Amygdala (tissue), 56 donors: ENCODE measurements around the gene ROCK2.
A peak's percentile ranks its signal among the peaks of the same experiment; 100 is the strongest.

Source experiments
- DNase-seq, 56 donors: peaks; one replicate each; lab custom pipeline; 2025; lab: John Stamatoyannopoulos, UW

ROCK2 gene

DNA sequence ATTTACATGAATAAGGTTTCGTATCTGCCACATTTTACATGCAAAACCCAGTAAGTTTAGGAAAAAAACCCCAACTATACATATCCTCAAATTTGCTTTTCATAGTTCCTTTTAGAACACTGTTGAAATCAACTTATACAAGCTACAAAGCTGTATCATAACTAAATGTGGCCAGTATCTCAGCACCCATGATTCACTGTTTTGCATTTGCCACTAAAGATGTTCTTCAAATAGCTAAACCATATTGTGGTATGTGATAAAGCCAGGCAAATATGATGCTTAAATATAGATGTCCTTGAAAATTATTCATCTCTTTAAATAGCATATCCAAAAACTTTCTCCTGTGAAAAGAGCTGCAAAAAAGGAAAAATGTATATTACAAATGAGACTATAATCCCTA, 29.9 kb downstream of the ROCK2 start:
- no peak for DNase-seq

DNA sequence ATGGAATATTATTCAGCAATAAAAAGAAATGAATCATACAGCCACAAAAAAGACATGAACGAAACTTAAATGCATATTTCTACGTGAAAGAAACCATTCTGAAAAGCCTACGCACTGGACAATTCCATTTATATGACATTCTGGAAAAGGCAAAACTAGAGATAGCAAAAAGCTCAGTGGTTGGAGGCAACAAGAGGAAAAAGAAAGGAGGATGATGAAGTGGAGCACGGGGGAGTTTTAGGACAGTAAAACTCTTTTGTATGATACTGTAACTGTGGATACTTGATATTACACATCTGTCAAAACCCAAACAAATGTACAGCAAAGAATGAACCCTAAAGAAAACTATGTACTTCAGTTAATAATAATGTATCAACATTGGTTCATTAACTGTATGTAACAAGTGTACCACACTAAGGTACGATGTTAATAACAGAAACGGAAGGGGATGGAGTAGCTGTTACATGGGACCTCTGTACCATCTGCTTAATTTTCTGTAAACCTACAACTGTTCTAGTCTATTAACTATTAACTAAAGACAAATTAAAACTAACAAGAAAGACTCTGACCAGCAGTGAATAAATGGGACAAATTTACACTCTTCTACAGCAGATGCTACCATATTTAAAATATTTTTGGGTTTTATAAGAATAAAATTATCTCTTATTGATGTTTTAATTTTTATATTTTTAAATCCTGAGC, 31.5 kb downstream of the ROCK2 start:
- DNase-seq, result no peak

DNA sequence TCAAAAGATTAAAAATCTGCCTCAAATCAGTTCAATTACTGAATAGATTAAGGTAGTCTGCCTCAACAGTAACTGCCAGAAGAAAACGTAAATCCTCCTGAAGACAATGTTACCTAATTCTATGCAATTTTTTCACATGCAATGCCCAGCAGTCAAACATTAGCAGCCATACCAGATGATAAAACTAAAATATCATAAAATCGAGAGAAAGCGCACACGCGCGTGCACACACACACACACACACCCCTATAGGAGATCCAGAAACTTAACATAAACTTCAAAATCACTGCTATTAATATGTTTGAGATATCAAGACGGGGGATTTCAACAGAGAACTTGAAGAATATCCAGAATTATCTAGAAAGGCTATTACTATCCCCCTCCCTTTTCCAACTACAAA, 32.9 kb downstream of the ROCK2 start:
- no peak for DNase-seq

GRCh38 chr2:11310212-11310611, 34.2 kb downstream of the ROCK2 start:
- no peak for DNase-seq

GRCh38 chr2:11309706-11310105, 34.7 kb downstream of the ROCK2 start:
- DNase-seq, result no peak

- no peak for DNase-seq
Observed at GRCh38 chr2:11307764-11308415, 36.5 kb downstream of the ROCK2 start.

DNA sequence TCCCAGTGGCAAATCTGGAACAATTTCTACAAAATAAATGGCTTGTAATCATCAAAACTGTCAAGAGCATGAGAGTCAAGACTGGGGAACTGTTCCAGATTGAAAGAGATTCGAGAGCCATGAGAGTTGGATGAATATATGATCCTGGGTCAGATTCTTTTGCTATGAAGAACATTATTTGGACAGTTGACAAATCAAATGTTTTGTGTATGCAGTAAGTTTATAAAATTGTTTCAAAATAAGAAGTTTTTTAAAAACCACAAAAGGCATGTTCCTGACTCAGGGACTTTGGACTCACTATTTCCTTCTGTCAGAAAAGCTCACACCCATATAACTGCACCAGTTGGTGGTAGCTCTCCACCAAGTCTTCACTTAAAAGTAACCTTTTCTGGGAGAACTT, 38.5 kb downstream of the ROCK2 start:
- no peak for DNase-seq

- no peak for DNase-seq
Observed at GRCh38 chr2:11305338-11305737, 39.1 kb downstream of the ROCK2 start.

GRCh38 chr2:11304476-11304875, 40.0 kb downstream of the ROCK2 start:
- no peak for DNase-seq

DNA sequence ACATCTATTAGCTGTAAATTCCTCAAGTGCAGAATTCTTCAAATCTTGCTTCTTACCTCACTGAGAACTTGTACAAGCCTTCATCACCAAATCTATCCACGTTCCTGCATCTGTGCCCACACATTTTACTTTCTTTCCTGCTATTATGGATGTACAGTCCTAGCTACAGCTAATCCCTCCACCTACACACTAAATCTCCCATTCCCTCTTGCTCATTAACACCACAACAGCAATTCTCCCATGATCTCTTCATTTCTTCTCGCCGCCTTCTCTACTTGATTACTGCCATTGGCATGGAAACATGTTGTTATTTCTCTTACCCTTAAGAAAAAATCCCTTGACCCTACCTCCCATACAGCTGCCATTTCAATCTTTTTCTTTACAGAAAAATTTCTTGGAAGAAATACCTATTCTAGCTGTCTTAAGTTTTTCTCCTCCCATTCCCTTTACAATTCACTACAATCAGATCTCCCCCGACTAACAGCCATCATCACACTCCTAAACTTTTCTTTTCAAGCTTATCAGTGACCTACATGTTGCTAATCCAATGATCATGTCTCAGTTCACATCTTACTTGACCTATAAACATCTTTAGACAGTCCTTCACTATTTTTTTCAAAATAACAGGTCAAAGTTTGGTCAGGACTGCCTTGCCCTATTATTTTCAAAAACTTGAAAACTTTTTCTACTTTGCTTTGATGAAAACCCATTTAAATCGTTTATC, 41.0 kb downstream of the ROCK2 start:
- peak in 2 of 56 donors; percentile 3 for DNase-seq

DNA sequence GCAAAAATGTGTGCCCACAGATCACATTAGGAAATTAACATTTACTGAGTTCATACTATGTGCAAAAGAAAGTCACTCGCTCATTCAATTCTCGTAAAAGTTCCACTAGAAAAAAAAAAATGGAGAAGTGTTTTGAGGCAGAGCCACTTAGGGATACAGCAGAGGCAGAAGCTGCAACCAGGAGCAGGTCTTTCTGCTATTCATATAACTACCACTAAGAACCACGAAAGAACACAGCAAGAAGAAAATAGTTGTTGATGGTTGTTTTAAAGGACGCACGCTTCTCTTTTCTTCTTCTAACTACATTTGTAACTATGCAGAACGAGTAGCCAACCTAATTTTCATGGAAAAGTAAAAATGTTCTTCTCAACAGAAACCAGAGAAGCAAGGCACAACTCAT, 45.0 kb downstream of the ROCK2 start:
- DNase-seq, result no peak

- no peak for DNase-seq
Observed at GRCh38 chr2:11298592-11298991, 45.8 kb downstream of the ROCK2 start.

DNA sequence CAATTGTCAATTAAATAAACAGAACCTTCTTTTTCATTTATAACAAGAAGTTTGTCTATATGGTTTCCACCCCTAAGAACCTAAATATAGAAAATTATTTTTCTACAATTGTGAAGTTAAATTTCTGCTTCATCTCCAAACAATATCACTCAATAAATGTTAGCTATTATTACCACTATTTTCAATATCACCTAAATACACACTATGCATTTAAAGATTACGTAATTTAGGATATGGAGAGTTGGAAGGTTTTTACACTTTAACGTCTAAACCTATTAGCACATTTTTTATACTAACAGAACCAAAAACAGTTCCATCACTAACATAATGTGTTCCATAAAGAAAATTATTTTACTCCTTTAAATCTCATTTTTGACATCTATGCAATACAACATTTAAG, 48.0 kb downstream of the ROCK2 start:
- no peak for DNase-seq

DNA sequence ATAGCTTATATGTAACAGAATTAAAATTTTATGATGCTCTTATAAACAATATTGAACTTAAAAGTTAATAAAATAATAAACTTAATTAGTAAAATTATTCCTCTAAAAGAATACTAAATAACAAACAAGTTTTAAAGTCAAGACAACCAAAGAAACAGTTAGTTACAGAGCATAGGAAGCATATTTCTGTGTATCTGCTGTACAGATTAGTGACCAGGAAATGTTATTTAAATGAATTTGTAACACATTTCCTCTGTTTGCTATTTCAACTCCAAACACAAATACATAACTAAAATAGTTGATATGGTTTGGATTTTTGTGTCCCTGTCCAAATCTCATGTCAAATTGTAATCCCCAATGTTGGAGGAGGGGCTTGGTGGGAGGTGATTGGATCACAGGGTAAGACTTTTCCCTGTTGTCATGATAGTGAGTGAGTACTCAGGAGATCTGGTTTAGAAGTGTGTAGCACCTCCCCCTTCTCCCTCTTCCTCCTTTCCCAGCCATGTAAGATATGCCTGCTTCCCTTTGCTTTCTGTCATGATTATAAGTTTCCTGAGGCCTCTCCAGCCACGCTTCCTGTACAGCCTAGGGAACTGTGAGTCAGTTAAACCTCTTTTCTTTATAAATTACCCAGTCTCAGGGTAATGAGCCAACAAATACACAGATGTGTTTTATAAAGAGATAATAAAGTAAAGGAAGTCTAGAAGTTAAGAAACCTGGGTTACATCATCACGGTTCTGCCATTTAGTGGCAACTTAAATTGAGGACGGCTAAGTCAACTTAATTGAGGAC, 51.8 kb downstream of the ROCK2 start:
- no peak for DNase-seq

GRCh38 chr2:11290713-11291112, 53.7 kb downstream of the ROCK2 start:
- no peak for DNase-seq

- DNase-seq, result no peak
Observed at GRCh38 chr2:11290211-11290610, 54.2 kb downstream of the ROCK2 start.

DNA sequence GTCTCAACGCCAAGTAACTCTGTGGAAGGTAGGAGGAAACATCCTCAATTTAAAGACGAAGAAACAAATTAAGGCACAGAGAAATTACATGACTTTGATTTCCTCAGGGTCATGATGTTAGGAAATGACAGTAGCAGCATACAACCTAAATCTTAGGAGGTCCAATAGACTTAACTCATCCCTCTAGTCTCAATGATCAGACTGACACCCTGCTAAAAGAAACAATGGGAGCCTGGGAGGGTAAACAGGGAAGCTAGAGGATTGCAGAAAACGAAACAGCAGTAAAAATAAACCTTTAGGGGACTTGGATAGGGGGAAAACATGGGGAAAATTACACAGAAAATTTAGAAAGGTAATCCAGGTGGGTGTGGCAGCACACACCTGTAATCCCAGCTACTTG, 56.0 kb downstream of the ROCK2 start:
- no peak for DNase-seq

- DNase-seq, result no peak
Observed at GRCh38 chr2:11286749-11287148, 57.7 kb downstream of the ROCK2 start.

DNA sequence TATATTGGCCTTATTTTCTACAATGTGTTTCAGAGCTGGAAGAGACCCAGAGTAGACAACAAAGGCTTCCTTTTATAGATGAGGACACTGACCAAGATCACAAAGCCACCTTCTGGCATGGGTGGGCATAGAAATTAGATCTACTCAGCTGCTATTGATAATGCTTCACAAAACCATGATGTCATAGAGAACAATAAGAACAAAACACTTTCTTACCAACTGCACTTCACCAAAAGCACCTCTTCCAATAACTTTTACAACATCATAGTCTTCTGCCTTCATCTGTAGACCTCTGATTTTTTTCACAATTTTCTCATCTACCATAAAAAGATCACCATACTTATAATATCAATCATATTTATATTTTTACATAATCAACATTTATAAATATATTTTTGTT, 58.1 kb downstream of the ROCK2 start:
- no peak for DNase-seq

- DNase-seq, result no peak
Observed at GRCh38 chr2:11285499-11285898, 58.9 kb downstream of the ROCK2 start.

GRCh38 chr2:11281186-11281585, 63.2 kb downstream of the ROCK2 start:
- no peak for DNase-seq
